Measurements from ENCODE around the gene MAP2K6. TPM values are rescaled to one million over a fixed set of nuclear protein-coding genes. Genes with fewer than 3 reads are reported as not detected.

MAP2K6 gene
- total RNA-seq, 2 experiments from 2014 or later: 10.3 to 27.6 TPM

DNA sequence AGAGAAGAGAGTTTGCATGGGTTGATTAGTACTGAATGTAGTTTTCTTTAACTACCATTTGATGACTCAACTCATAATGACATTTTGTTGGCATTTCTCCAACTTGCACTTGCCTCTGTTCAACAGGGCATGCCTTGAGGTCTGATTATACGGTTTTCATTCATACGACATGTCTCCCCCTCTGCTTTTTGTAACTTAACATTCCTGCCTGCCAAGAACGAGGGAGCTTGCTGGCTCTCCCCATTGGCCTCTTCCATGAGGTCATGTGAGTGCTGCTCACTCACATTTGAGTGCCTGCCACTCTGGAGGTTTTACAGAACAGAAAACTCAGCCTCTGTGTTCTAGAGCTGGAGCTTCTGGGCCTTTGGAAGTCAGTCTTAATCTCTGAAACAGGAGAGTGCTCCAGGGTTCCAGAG is 19.7 kb downstream of the MAP2K6 start:
- intact Hi-C loops (cut with micrococcal nuclease; ENCODE audit: unreplicated experiment): no loop called here
- no peak overlapping the region for H3K27ac ChIP-seq (ENCODE audit: low read depth, low read length, poor library complexity, severe bottlenecking)
- no peak overlapping the region for H3K4me2 ChIP-seq (ENCODE audit: low read length)
- no peaks in the 10 kb centered on the region for H3K4me1 ChIP-seq (ENCODE audit: insufficient read depth, low read length, poor library complexity, severe bottlenecking)
- no peak overlapping the region for H2AFZ ChIP-seq (ENCODE audit: low read length)
- H4K20me1 ChIP-seq (ENCODE audit: insufficient read depth, low read length): no peaks in the 10 kb centered on the region
- H3K9me2 ChIP-seq (ENCODE audit: insufficient read depth, low read length): no peaks in the 10 kb centered on the region
- DNase-seq (ENCODE audit: low spot score): no peak
- POLR2A ChIA-PET: interaction anchor here (0.6 kb wide), 2 partner anchors 102 to 319 kb away, joined by 3 read pairs; no protein-coding TSS in a partner anchor
- H3K36me3 ChIP-seq (ENCODE audit: insufficient read depth, low read length): no peaks in the 10 kb centered on the region
- no peaks in the 10 kb centered on the region for H3K9me3 ChIP-seq (ENCODE audit: low read length)
- H3K4me3 ChIP-seq (ENCODE audit: low read depth, low read length, poor library complexity, severe bottlenecking): no peak overlapping the region
- CTCF ChIA-PET (ENCODE audit: unreplicated experiment): no interaction called here
- H3K79me2 ChIP-seq (ENCODE audit: insufficient read depth, low read depth, low read length): no peaks in the 10 kb centered on the region
- TF ChIP-seq EZH2phosphoT487 (IDR thresholded peaks at IDR 0.05; ENCODE audit: borderline replicate concordance, low read depth, low read length): no peak
- TF ChIP-seq CTCF (conservative IDR thresholded peaks at IDR 0.05; ENCODE audit: low read length): no peak
- BruUV-seq (replicated peaks): no TSS peak

- no peaks in the 10 kb centered on the region for H3K9me2 ChIP-seq (ENCODE audit: insufficient read depth, low read length)
- no peaks in the 10 kb centered on the region for H3K4me1 ChIP-seq (ENCODE audit: insufficient read depth, low read length, poor library complexity, severe bottlenecking)
- CTCF ChIA-PET (ENCODE audit: unreplicated experiment): interaction anchor here (0.6 kb wide), 1 partner anchor 78 kb away, joined by 3 read pairs; no protein-coding TSS in a partner anchor
- BruUV-seq (replicated peaks): no TSS peak
- intact Hi-C loops (cut with micrococcal nuclease; ENCODE audit: unreplicated experiment): no loop called here
- H3K36me3 ChIP-seq (ENCODE audit: insufficient read depth, low read length): no peaks in the 10 kb centered on the region
- no peaks in the 10 kb centered on the region for H4K20me1 ChIP-seq (ENCODE audit: insufficient read depth, low read length)
- TF ChIP-seq CTCF (conservative IDR thresholded peaks at IDR 0.05; ENCODE audit: low read length): no peak
- no peak for TF ChIP-seq EZH2phosphoT487 (IDR thresholded peaks at IDR 0.05; ENCODE audit: borderline replicate concordance, low read depth, low read length)
- H2AFZ ChIP-seq (ENCODE audit: low read length): no peak overlapping the region
- H3K4me2 ChIP-seq (ENCODE audit: low read length): no peak overlapping the region
- H3K4me3 ChIP-seq (ENCODE audit: low read depth, low read length, poor library complexity, severe bottlenecking): no peak overlapping the region
- H3K27ac ChIP-seq (ENCODE audit: low read depth, low read length, poor library complexity, severe bottlenecking): no peak overlapping the region
- POLR2A ChIA-PET: no interaction called here
- no peak for DNase-seq (ENCODE audit: low spot score)
- no peaks in the 10 kb centered on the region for H3K79me2 ChIP-seq (ENCODE audit: insufficient read depth, low read depth, low read length)
- no peaks in the 10 kb centered on the region for H3K9me3 ChIP-seq (ENCODE audit: low read length)
Measured at GRCh38 chr17:69435971-69436696, 21.6 kb downstream of the MAP2K6 start.

DNA sequence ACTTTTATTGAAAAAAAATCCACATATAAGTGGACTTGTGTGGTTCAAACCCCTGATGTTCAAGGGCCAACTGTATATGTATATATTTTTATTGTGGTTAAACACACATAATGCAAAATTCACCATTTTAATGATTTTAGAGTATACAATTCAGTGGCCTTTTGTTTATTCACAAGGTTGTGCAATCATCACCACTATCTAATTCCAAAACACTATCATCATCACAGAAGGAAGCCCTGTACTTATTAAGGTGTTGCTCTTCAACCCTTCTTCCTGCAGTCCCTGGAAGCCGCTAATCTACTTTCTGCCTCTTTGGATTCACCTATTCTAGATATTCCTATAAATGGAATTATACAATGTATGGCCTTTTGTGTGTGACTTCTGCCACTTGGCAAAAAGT is 23.0 kb downstream of the MAP2K6 start:
- H3K4me2 ChIP-seq (ENCODE audit: low read length): no peak overlapping the region
- H3K27ac ChIP-seq (ENCODE audit: low read depth, low read length, poor library complexity, severe bottlenecking): no peak overlapping the region
- no peaks in the 10 kb centered on the region for H3K79me2 ChIP-seq (ENCODE audit: insufficient read depth, low read depth, low read length)
- H3K9me2 ChIP-seq (ENCODE audit: insufficient read depth, low read length): no peaks in the 10 kb centered on the region
- ChIA-PET POLR2A (interaction anchor here (0.6 to 3.3 kb wide), 4 partner anchors 9 to 694 kb away, joined by 3 to 23 read pairs (median 4); no protein-coding TSS in a partner anchor), CTCF (ENCODE audit: unreplicated experiment) (no interaction called here)
- no peak overlapping the region for H3K4me3 ChIP-seq (ENCODE audit: low read depth, low read length, poor library complexity, severe bottlenecking)
- no peaks in the 10 kb centered on the region for H3K4me1 ChIP-seq (ENCODE audit: insufficient read depth, low read length, poor library complexity, severe bottlenecking)
- no peaks in the 10 kb centered on the region for H4K20me1 ChIP-seq (ENCODE audit: insufficient read depth, low read length)
- H3K9me3 ChIP-seq (ENCODE audit: low read length): no peaks in the 10 kb centered on the region
- no peak for DNase-seq (ENCODE audit: low spot score)
- BruUV-seq (replicated peaks): no TSS peak
- TF ChIP-seq CTCF (conservative IDR thresholded peaks at IDR 0.05; ENCODE audit: low read length) (no peak), EZH2phosphoT487 (IDR thresholded peaks at IDR 0.05; ENCODE audit: borderline replicate concordance, low read depth, low read length) (no peak)
- H3K36me3 ChIP-seq (ENCODE audit: insufficient read depth, low read length): no peaks in the 10 kb centered on the region
- H2AFZ ChIP-seq (ENCODE audit: low read length): no peak overlapping the region
- intact Hi-C loops (cut with micrococcal nuclease; ENCODE audit: unreplicated experiment): no loop called here

Measured in OCI-LY7 (cell line).